ENCODE data around the gene AUTS2. TPM values are rescaled to one million over a fixed set of nuclear protein-coding genes. Genes with fewer than 3 reads are reported as not detected.

The AUTS2 gene
- total RNA-seq, 1 experiment from 2014 or later: 256 TPM

GRCh38 chr7:70770154-70770553 is 1171.9 kb downstream of the AUTS2 start:
- H2BK12ac ChIP-seq (ENCODE audit: insufficient read length, low read depth, low read length): no peak overlapping the region
- no peaks in the 10 kb centered on the region for H3K23me2 ChIP-seq (ENCODE audit: insufficient read length, low read depth, low read length, poor library complexity, severe bottlenecking)
- no CpG with 5 or more reads among the region's 5 CpGs for WGBS (ENCODE audit: extremely low coverage, insufficient read length, low lambda C conversion rate)
- no peak overlapping the region for H2BK5ac ChIP-seq (ENCODE audit: insufficient read length, low read length)
- no peaks in the 10 kb centered on the region for H3K27me3 ChIP-seq (ENCODE audit: insufficient read depth, low read length)
- H2BK15ac ChIP-seq (ENCODE audit: low read depth, low read length): no peak overlapping the region
- H3K56ac ChIP-seq (ENCODE audit: insufficient read length, low read depth, low read length): no peak overlapping the region
- no peak overlapping the region for H3K18ac ChIP-seq (ENCODE audit: insufficient read length, low read depth, low read length)
- H3K4me1 ChIP-seq (ENCODE audit: insufficient read depth, low read length): peaks cover 5% of the 10 kb centered on the region; the same call in 1 of the 2 replicates
- H4K5ac ChIP-seq (ENCODE audit: insufficient read length, low read depth, low read length): no peak overlapping the region
- Mint-ChIP-seq H3K4me3 (no peak overlapping the region), H3K27ac (no peak overlapping the region; a peak in 1 of 7 replicates), H3K4me1 (peaks cover 31 to 57% of the 10 kb centered on the region in 2 experiments), H3K27me3 (ENCODE audit: low read depth) (no peaks in the 10 kb centered on the region), H3K36me3 (ENCODE audit: insufficient read depth in 1 of 3, low read depth in 3 of 3) (peaks cover 47 to 97% (median 96%) of the 10 kb centered on the region in 3 experiments; a peak in 6 of 7 replicates), H3K9me3 (no peaks in the 10 kb centered on the region)
- no peak overlapping the region for H3K27ac ChIP-seq (ENCODE audit: insufficient read length, low read depth, low read length)
- DNase-seq: no peak
- H2BK120ac ChIP-seq (ENCODE audit: low read depth, low read length, poor library complexity, severe bottlenecking): no peak overlapping the region
- H3K9me3 ChIP-seq (ENCODE audit: control insufficient read depth, low read depth, low read length): no peaks in the 10 kb centered on the region
- no peak overlapping the region for H2BK20ac ChIP-seq (ENCODE audit: low read depth, low read length, poor library complexity, severe bottlenecking)
- H3K79me2 ChIP-seq (ENCODE audit: insufficient read depth, low read length): no peaks in the 10 kb centered on the region
- H4K8ac ChIP-seq (replicated peaks; ENCODE audit: insufficient read length, low read depth, low read length): no peak overlapping the region
- H3K4me2 ChIP-seq (ENCODE audit: insufficient read depth, insufficient read length, low read length): no peak overlapping the region
- no peak overlapping the region for H3K23ac ChIP-seq (ENCODE audit: insufficient read length, low read depth, low read length)
- H4K91ac ChIP-seq (ENCODE audit: insufficient read length, low read depth, low read length): no peak overlapping the region
- H3K14ac ChIP-seq (ENCODE audit: insufficient read depth, low read length): no peak overlapping the region
- H4K20me1 ChIP-seq (ENCODE audit: control insufficient read depth, insufficient read depth, insufficient read length): no peaks in the 10 kb centered on the region
- no peak overlapping the region for H3K4ac ChIP-seq (ENCODE audit: low read depth, low read length)
- H3K79me1 ChIP-seq (ENCODE audit: insufficient read depth, low read depth, low read length, poor library complexity, severe bottlenecking): peaks cover 3% of the 10 kb centered on the region
- TF ChIP-seq CTCF (conservative IDR thresholded peaks at IDR 0.05): no peak
- no peak overlapping the region for H2AK5ac ChIP-seq (ENCODE audit: insufficient read length, low read length)
- no peak overlapping the region for H3K9ac ChIP-seq (ENCODE audit: extremely low read depth, insufficient read length, low read length)
- no peak overlapping the region for H2AFZ ChIP-seq (ENCODE audit: low read length)
- H3T11ph ChIP-seq (ENCODE audit: low read length): no peak overlapping the region

All from H9 (cell line).